H1 (cell line): ENCODE data around the gene TFAP2E.

ENCODE experiments used
- CHD7 ChIP-seq: fragments of 300-600 bp; sonication (generic); IDR thresholded peaks from 2 replicates; pipeline ENCODE4 v1.7.1; 2012; ENCODE audit warnings: low read length, moderate library complexity, mild to moderate bottlenecking, inconsistent platforms; ENCODE audit not compliant: insufficient replicate concordance
- CTCF ChIP-seq, 3 experiments: IDR thresholded peaks; 1 replicate in 2 of 3; 2 replicates in 1 of 3; pipeline versions ENCODE4 v1.5.1 to v1.6.1; 2011; ENCODE audit warnings: low read length in 3 of 3, mild to moderate bottlenecking in 3 of 3, inconsistent platforms in 2 of 3, low read depth in 1 of 3, moderate library complexity in 1 of 3; ENCODE audit not compliant: insufficient read depth in 1 of 3; ENCODE audit errors: control extremely low read depth in 1 of 3
- EP300 ChIP-seq, 2 experiments: IDR thresholded peaks; 1 replicate in 1 of 2; 2 replicates in 1 of 2; pipeline ENCODE4 v1.6.1; 2011 to 2012; ENCODE audit warnings: low read depth in 2 of 2, low read length in 2 of 2, mild to moderate bottlenecking in 2 of 2, borderline replicate concordance in 1 of 2, inconsistent platforms in 1 of 2, moderate library complexity in 1 of 2
- FOSL1 ChIP-seq: IDR thresholded peaks from 2 replicates; pipeline ENCODE4 v1.6.1; 2011; ENCODE audit warnings: mild to moderate bottlenecking, low read depth, low read length, moderate library complexity; ENCODE audit not compliant: insufficient read depth
- KDM1A ChIP-seq: fragments of 200-600, 300-600 bp; sonication (generic); IDR thresholded peaks from 2 replicates; pipeline ENCODE4 v1.7.1; 2016; ENCODE audit warnings: mild to moderate bottlenecking, low read length, borderline replicate concordance
- POLR2A ChIP-seq, 2 experiments: IDR thresholded peaks; 1 replicate in 1 of 2; 2 replicates in 1 of 2; pipeline ENCODE4 v1.6.1; 2011; ENCODE audit warnings: low read depth in 2 of 2, low read length in 2 of 2, mild to moderate bottlenecking in 2 of 2; ENCODE audit errors: control extremely low read depth in 1 of 2
- SIN3A ChIP-seq, 2 experiments: IDR thresholded peaks in 1 of 2; conservative IDR thresholded peaks in 1 of 2; 2 replicates each; pipeline ENCODE4 v1.6.1; 2011 to 2012; ENCODE audit warnings: low read length in 2 of 2, improper control_type of control experiment in 1 of 2, low read depth in 1 of 2, mild to moderate bottlenecking in 1 of 2
- SP4 ChIP-seq: IDR thresholded peaks from 2 replicates; pipeline ENCODE4 v1.6.1; 2012; ENCODE audit warnings: low read length, inconsistent platforms
- SUZ12 ChIP-seq: fragments of 200-600 bp; sonication (generic); IDR thresholded peaks from 2 replicates; pipeline ENCODE4 v1.6.1; 2012; ENCODE audit warnings: mild to moderate bottlenecking, inconsistent platforms, low read length, moderate library complexity, mixed read lengths
- TAF1 ChIP-seq: IDR thresholded peaks from 2 replicates; pipeline ENCODE4 v1.6.1; 2011; ENCODE audit warnings: mild to moderate bottlenecking, low read depth, low read length
- USF2 ChIP-seq: IDR thresholded peaks from 2 replicates; pipeline ENCODE4 v1.6.1; 2011; ENCODE audit warnings: low read length, improper control_type of control experiment
- YY1 ChIP-seq: IDR thresholded peaks from 2 replicates; pipeline ENCODE4 v1.6.1; 2011; ENCODE audit warnings: low read depth, mild to moderate bottlenecking, low read length

GRCh38 chr1:35587736-35588135 is 14.6 kb downstream of the TFAP2E start:
- no peak for TF ChIP-seq KDM1A
- no peak for TF ChIP-seq YY1
- TF ChIP-seq SIN3A (conservative IDR thresholded peaks at IDR 0.05 in 1 of 2, IDR thresholded peaks at IDR 0.05 in 1 of 2; ENCODE audit: low read depth in 1 of 2, low read length in 2 of 2), result no peak
- no peak for TF ChIP-seq CTCF (IDR thresholded peaks at IDR 0.05; ENCODE audit: control extremely low read depth in 1 of 3, insufficient read depth in 1 of 3, low read depth in 1 of 3, low read length in 3 of 3)
- TF ChIP-seq TAF1, result no peak
- TF ChIP-seq SUZ12, result no peak
- TF ChIP-seq EP300 (IDR thresholded peaks at IDR 0.05; ENCODE audit: borderline replicate concordance in 1 of 2, low read depth in 2 of 2, low read length in 2 of 2), result no peak
- no peak for TF ChIP-seq FOSL1
- no peak for TF ChIP-seq CHD7
- TF ChIP-seq POLR2A (IDR thresholded peaks at IDR 0.05; ENCODE audit: control extremely low read depth in 1 of 2, low read depth in 2 of 2, low read length in 2 of 2), result no peak
- TF ChIP-seq USF2, result no peak
- TF ChIP-seq SP4, result no peak
